ENCODE measurements around the gene UNKL.

Gene UNKL

DNA sequence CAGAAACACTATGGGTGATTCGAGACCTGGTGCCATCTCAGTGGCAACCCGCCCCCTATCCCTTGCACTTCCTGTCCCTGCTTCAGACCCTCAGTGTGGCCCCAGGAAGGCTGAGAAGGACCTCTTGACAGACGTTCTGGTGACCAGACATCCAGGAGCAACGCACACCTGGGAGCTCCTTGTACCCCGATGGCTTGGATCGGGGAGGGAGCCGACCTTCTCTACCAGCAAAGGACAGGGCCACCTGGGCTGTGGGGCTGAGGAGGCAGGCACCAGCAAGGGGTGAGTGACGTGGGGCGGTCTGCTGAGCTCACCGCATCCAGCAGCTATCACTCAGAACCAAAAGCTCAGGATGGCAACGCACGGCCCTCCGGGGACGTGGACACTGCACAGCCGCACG is 27.2 kb downstream of the UNKL start:
- Histone ChIP-seq H3K36me3 (peaks cover 48 to 99% (median 71%) of the 10 kb centered on the region in 3 donors), H3K27ac (no peak overlapping the region), H3K4me3 (no peak overlapping the region), H3K4me1 (no peaks in the 10 kb centered on the region), H3K9me3 (no peaks in the 10 kb centered on the region), H3K27me3 (no peaks in the 10 kb centered on the region)
- TF ChIP-seq, protein P1, sequence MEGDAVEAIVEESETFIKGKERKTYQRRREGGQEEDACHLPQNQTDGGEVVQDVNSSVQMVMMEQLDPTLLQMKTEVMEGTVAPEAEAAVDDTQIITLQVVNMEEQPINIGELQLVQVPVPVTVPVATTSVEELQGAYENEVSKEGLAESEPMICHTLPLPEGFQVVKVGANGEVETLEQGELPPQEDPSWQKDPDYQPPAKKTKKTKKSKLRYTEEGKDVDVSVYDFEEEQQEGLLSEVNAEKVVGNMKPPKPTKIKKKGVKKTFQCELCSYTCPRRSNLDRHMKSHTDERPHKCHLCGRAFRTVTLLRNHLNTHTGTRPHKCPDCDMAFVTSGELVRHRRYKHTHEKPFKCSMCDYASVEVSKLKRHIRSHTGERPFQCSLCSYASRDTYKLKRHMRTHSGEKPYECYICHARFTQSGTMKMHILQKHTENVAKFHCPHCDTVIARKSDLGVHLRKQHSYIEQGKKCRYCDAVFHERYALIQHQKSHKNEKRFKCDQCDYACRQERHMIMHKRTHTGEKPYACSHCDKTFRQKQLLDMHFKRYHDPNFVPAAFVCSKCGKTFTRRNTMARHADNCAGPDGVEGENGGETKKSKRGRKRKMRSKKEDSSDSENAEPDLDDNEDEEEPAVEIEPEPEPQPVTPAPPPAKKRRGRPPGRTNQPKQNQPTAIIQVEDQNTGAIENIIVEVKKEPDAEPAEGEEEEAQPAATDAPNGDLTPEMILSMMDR (IDR thresholded peaks at IDR 0.05), result no peak
- intact Hi-C loops (cut with DNase I; ENCODE audit: low total_unique reads), result no loop called here
- no peak for DNase-seq

DNA sequence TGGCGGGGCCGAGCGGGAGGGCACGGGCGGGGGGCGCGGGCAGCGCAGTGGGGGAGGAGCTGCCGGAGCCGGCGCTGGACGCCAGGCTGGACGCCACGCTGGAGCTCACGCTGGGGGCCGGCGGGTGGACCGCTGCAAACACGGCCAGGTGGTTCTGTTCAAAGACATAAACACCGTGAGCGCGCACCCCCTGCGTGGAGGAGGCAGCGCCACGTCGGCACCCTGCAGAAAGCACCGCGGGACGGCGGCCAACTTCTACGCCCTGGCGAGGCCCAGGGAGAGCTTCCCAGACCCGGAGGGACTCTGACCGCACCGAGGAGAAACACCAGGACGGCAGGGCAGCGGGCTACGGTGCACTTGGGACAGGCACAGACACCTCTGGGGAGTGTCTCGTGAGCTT is 29.3 kb downstream of the UNKL start:
- intact Hi-C loops (cut with DNase I; ENCODE audit: low total_unique reads), result no loop called here
- H3K4me3 ChIP-seq, result no peak overlapping the region
- TF ChIP-seq, protein P1 (IDR thresholded peaks at IDR 0.05), result no peak
- no peaks in the 10 kb centered on the region for H3K9me3 ChIP-seq
- no peaks in the 10 kb centered on the region for H3K27me3 ChIP-seq
- peaks cover 46 to 97% (median 70%) of the 10 kb centered on the region in 3 donors for H3K36me3 ChIP-seq
- no peak overlapping the region for H3K27ac ChIP-seq
- peaks cover 0 to under 1% (median 0%) of the 10 kb centered on the region in 4 donors for H3K4me1 ChIP-seq
- no peak for DNase-seq

DNA sequence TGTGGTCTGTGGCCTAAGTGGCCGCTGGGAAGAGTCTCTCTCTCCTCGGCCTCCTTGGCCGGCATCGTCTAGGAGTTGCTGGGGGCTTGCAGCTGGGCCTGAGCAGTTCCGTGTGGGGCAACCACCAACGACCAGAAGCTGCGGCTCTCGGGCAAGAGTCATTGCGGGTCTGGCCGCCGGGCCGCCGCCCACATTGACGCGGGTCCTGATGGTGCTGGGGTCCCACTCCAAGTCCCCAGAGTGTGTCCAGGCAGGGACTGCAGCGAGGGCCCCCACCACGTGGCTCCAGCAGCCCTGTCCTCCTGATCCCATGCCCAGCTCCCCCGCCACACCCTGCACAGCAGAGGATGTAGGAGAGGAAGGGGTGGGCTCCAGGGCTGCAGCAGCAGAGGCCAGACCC is 30.9 kb downstream of the UNKL start:
- no peak for DNase-seq
- no peak overlapping the region for H3K27ac ChIP-seq
- peaks cover 7 to 17% (median 12%) of the 10 kb centered on the region in 4 donors for H3K4me1 ChIP-seq
- no peaks in the 10 kb centered on the region for H3K27me3 ChIP-seq
- TF ChIP-seq, protein P1 (IDR thresholded peaks at IDR 0.05), result no peak
- H3K36me3 ChIP-seq, result peaks cover 37 to 80% (median 53%) of the 10 kb centered on the region in 3 donors
- intact Hi-C loops (cut with DNase I; ENCODE audit: low total_unique reads), result loop anchor here (2.0 kb wide), 1 partner anchor 23 kb away; no protein-coding TSS in a partner anchor
- no peak overlapping the region for H3K4me3 ChIP-seq
- no peaks in the 10 kb centered on the region for H3K9me3 ChIP-seq

DNA sequence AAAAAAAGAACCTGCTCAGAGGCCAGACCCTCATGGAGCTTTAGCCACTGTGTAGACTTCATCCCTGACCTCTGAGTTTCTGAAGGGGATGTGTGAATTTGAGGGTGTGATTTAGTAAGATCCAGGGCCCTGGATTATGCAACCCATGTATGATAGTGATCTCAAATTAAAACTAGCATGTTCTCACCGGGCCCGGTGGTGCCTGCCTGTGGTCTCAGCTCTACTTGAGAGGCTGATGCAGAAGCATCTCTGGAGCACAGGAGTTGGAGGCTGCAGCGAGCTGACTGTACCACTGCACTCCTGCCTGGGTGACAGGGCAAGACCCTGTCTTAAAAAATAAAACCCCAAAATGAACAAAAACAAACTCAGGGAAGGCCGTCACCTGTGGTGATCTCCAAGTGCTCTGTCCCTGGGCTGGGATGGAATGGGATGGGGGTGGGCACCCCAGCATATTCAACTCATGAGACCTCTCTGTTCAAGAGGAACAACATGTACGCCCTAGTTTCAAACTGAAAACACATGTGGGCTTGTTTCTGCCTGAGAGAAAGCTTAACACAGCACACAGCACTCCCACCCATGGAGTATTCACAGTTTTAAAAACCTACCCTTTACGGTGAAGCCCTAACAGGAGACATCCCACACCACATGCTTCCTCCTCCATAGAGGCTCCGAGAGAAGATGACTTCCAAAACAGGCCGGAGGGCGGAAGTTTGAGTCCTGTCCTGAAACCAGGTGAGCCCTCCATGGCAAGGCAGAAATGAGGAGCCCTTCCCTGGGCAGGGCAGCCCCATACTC is 32.7 kb downstream of the UNKL start:
- TF ChIP-seq, protein P1 (IDR thresholded peaks at IDR 0.05), result no peak
- Histone ChIP-seq H3K27me3 (no peaks in the 10 kb centered on the region), H3K36me3 (peaks cover 33 to 65% (median 46%) of the 10 kb centered on the region in 3 donors), H3K27ac (no peak overlapping the region), H3K4me1 (peaks cover 8 to 28% (median 21%) of the 10 kb centered on the region in 4 donors), H3K9me3 (no peaks in the 10 kb centered on the region), H3K4me3 (no peak overlapping the region)
- intact Hi-C loops (cut with DNase I; ENCODE audit: low total_unique reads), result loop anchor here (2.0 kb wide), 1 partner anchor 25 kb away; no protein-coding TSS in a partner anchor
- no peak for DNase-seq

DNA sequence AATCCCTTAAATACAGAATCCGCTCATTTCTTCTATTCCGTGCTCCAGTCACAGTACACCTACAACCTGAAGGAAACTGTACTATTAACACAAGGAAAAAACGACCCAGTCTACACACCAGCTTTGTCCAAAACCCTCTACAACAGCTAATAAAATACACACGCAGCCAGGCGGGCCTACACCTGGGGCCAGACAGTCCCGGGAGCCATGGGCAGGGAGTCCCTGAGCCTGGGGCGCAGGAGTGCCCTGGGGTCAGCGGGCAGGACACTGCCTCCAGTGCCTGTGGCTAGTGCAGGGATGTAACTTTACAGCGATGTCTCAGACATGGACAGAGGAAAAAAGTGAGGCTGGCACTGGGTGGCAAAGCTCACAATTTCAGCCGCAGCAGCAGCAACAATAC is 34.3 kb downstream of the UNKL start:
- Histone ChIP-seq H3K4me1 (peaks cover 8 to 28% (median 21%) of the 10 kb centered on the region in 4 donors), H3K36me3 (peaks cover 33 to 65% (median 53%) of the 10 kb centered on the region in 3 donors), H3K27me3 (no peaks in the 10 kb centered on the region), H3K4me3 (no peak overlapping the region), H3K9me3 (no peaks in the 10 kb centered on the region), H3K27ac (peak overlapping the region in 1 of 2 donors; percentile 90)
- no peak for DNase-seq
- TF ChIP-seq, protein P1 (IDR thresholded peaks at IDR 0.05), result no peak
- intact Hi-C loops (cut with DNase I; ENCODE audit: low total_unique reads), result no loop called here
